Erythroblast (primary cell): Measurements from ENCODE around the gene PPIB.
A peak's percentile ranks its signal among the peaks of the same experiment; 100 is the strongest.
"Not testable (repeated sequence)": the region's sequence is repeated elsewhere in the genome, so short reads cannot be mapped to it uniquely, and the experiment has no call there.

Experiments
- DNase-seq, 2 experiments: peaks; one replicate each; lab custom pipeline; 2025; lab: John Stamatoyannopoulos, UW
- GATA1 ChIP-seq: IDR thresholded peaks from 2 replicates; pipeline ENCODE4 v1.6.1; 2011; ENCODE audit warnings: low read depth, mild to moderate bottlenecking, control low read depth, low read length, moderate library complexity
- POLR2A ChIP-seq: IDR thresholded peaks from 2 replicates; pipeline ENCODE4 v1.6.1; 2011; ENCODE audit warnings: mild to moderate bottlenecking, low read length

PPIB gene

GRCh38 chr15:64141798-64142512 is 20.9 kb downstream of the PPIB start:
- TF ChIP-seq POLR2A (no peak), GATA1 (no peak)
- DNase-seq: peak; percentile 24 to 44

- DNase-seq: peak; percentile 53 to 84
- TF ChIP-seq GATA1: no peak
- no peak for TF ChIP-seq POLR2A
These were observed 24.4 kb downstream of the PPIB start for GRCh38 chr15:64138331-64138941.

GRCh38 chr15:64137226-64137833 is 25.5 kb downstream of the PPIB start:
- TF ChIP-seq POLR2A: no peak
- no peak for TF ChIP-seq GATA1
- DNase-seq: peak; percentile 36 to 58

- DNase-seq: no peak
- TF ChIP-seq POLR2A (no peak), GATA1 (no peak)
These were observed 26.5 kb downstream of the PPIB start for GRCh38 chr15:64136347-64136746.

- DNase-seq: peak; percentile 82 to 87
- TF ChIP-seq GATA1 (no peak), POLR2A (no peak)
These were observed 28.4 kb downstream of the PPIB start for GRCh38 chr15:64134345-64134829.

- no peak for TF ChIP-seq GATA1
- TF ChIP-seq POLR2A: no peak
- DNase-seq: no peak
These were observed 29.0 kb downstream of the PPIB start for GRCh38 chr15:64133623-64134344.

- no peak for TF ChIP-seq GATA1
- TF ChIP-seq POLR2A: no peak
- DNase-seq: no peak
These were observed 30.6 kb downstream of the PPIB start for GRCh38 chr15:64132217-64132616.

- DNase-seq: no peak
- TF ChIP-seq GATA1 (no peak), POLR2A (no peak)
These were observed 31.3 kb downstream of the PPIB start for GRCh38 chr15:64131547-64131946.

- DNase-seq: no peak
- no peak for TF ChIP-seq GATA1
- TF ChIP-seq POLR2A: no peak
These were observed 32.7 kb downstream of the PPIB start for GRCh38 chr15:64130159-64130558.

GRCh38 chr15:64127521-64128270 is 35.1 kb downstream of the PPIB start:
- no peak for DNase-seq
- TF ChIP-seq POLR2A: no peak
- no peak for TF ChIP-seq GATA1

GRCh38 chr15:64125978-64126377 is 36.8 kb downstream of the PPIB start:
- DNase-seq: no peak
- no peak for TF ChIP-seq POLR2A
- TF ChIP-seq GATA1: no peak

- no peak for TF ChIP-seq GATA1
- no peak for TF ChIP-seq POLR2A
- no peak for DNase-seq
These were observed 39.9 kb downstream of the PPIB start for GRCh38 chr15:64122936-64123351.

- no peak for TF ChIP-seq POLR2A
- no peak for TF ChIP-seq GATA1
- DNase-seq: no peak
These were observed 40.4 kb downstream of the PPIB start for GRCh38 chr15:64122444-64122843.

GRCh38 chr15:64121614-64122013 is 41.2 kb downstream of the PPIB start:
- no peak for TF ChIP-seq GATA1
- no peak for TF ChIP-seq POLR2A
- DNase-seq: no peak

- not testable (repeated sequence) for DNase-seq
These were observed 42.5 kb downstream of the PPIB start for GRCh38 chr15:64120322-64120721.
